Measurements from ENCODE around the gene XXYLT1. TPM values are rescaled to one million over a fixed set of nuclear protein-coding genes. Genes with fewer than 3 reads are reported as not detected.
A peak's percentile ranks its signal among the peaks of the same experiment; 100 is the strongest.

XXYLT1 gene
- total and polyA plus RNA-seq, 9 of the 15 experiments (the other 6 are each of a cell fraction or from before 2014, with no cell fraction given), result 1.9 to 18.9 (median 15.0) TPM

- TF ChIP-seq CTCF (IDR thresholded peaks at IDR 0.05 in 2 of 3, conservative IDR thresholded peaks at IDR 0.05 in 1 of 3; ENCODE audit: insufficient read depth in 2 of 3, low read depth in 1 of 3, low read length in 3 of 3), result peak; percentile 37 to 50 (median 38)
- no peak for TF ChIP-seq ZNF444 (CRISPR knock-in tag; IDR thresholded peaks at IDR 0.05)
- TF ChIP-seq ZNF318 (IDR thresholded peaks at IDR 0.05; ENCODE audit: borderline replicate concordance in 1 of 2, low read depth in 1 of 2), result no peak
- no peak for TF ChIP-seq ZNF507 (tag; conservative IDR thresholded peaks at IDR 0.05)
- 0 out of 2 replicates have a peak, but pooled peaks have one; percentile 24 for TF ChIP-seq CTBP1 (IDR thresholded peaks at IDR 0.05; ENCODE audit: borderline replicate concordance)
- TF ChIP-seq MEF2D (tag; conservative IDR thresholded peaks at IDR 0.05; ENCODE audit: low read depth), result no peak
- TF ChIP-seq RAD21 (CRISPR knock-in tag; conservative IDR thresholded peaks at IDR 0.05 in 1 of 2, IDR thresholded peaks at IDR 0.05 in 1 of 2), result peak in 1 of 2 experiments; percentile 47; a peak in 2 of 4 replicates
- no peak for TF ChIP-seq PHB (CRISPR knock-in tag; IDR thresholded peaks at IDR 0.05)
- TF ChIP-seq NFRKB (IDR thresholded peaks at IDR 0.05; ENCODE audit: low read depth), result no peak
- no peak for TF ChIP-seq ZC3H8 (IDR thresholded peaks at IDR 0.05)
- peak; percentile 31 for TF ChIP-seq JUND (IDR thresholded peaks at IDR 0.05; ENCODE audit: borderline replicate concordance, low read depth, low read length)
- TF ChIP-seq JUND (tag; IDR thresholded peaks at IDR 0.05; ENCODE audit: borderline replicate concordance, low read depth, low read length), result no peak
Observed at GRCh38 chr3:195123281-195123691, 147.7 kb downstream of the XXYLT1 start (continued).

Measured in K562 (cell line).